HG03432 (cell line): ENCODE measurements around the gene OR3A1.
"Not testable (repeated sequence)": the region's sequence is repeated elsewhere in the genome, so short reads cannot be mapped to it uniquely, and the experiment has no call there.

ENCODE experiments used
- ATAC-seq: cut with Tn5 transposase; IDR thresholded peaks from one replicate; pipeline ENCODE4 v1.9.1; 2021; ENCODE audit warnings: mild to moderate bottlenecking, moderate library complexity; ENCODE audit not compliant: unreplicated experiment

The OR3A1 gene, protein sequence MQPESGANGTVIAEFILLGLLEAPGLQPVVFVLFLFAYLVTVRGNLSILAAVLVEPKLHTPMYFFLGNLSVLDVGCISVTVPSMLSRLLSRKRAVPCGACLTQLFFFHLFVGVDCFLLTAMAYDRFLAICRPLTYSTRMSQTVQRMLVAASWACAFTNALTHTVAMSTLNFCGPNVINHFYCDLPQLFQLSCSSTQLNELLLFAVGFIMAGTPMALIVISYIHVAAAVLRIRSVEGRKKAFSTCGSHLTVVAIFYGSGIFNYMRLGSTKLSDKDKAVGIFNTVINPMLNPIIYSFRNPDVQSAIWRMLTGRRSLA

DNA sequence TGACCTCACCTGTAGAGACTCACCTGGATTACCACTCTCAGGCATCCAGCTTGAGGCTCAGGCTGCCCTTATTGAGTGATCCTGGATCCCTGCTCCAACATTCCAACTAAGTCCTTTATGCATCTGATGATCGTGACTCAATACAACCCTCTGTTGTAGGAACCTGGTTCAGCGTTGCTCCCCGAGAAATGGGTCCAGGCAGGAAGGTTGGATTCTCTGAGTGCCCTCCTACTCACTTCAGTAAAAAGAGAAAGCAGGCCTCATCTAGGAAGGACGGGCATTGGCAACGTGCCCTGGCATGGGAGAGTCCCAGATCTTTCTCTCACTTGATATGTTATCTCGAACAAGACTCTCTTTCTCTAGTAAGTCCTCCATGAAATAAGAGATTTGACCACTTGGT, at the start of gene OR3A1:
Gene OR3A1 (minus strand): TSS at position 101 of the 400 bp plus-strand sequence. CDS start 5,778 bp downstream, outside the sequence.
- no peak for ATAC-seq

DNA sequence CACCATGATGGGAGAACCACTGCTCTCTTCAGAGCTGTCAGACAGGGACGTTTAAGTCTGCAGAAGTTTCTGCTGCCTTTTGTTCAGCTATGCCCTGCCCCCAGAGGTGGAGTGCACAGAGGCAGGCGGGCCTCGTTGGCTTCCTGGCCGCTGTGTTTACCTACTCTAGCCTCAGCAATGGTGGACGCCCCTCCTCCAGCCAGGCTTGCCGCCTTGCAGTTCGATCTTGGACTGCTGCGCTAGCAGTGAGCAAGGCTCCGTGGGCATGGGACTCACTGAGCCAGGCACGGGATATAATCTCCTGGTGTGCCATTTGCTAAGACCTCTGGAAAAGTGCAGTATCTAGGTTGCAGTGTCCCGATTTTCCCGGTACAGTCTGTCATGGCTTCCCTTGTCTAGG, 44.6 kb upstream of the OR3A1 start:
- ATAC-seq: not testable (repeated sequence)

DNA sequence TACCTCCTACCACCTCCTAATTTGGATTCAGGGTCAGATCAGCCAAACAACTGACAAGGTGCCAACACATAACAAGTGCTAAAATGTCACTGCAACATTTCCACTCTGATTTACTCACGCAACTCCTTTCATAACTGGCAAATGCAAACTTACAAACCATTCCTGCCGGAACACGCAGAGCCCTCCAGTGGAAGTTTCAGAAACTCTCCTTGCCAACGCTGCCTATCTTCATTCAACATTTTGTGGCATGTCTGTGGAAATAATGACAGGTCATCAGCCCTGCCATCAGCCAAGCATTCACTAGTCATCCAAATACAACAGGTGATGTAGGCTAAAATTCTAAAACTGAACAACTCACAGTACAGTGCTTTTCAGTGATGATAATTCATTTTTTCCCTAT, 37.7 kb upstream of the OR3A1 start:
- ATAC-seq: no peak

DNA sequence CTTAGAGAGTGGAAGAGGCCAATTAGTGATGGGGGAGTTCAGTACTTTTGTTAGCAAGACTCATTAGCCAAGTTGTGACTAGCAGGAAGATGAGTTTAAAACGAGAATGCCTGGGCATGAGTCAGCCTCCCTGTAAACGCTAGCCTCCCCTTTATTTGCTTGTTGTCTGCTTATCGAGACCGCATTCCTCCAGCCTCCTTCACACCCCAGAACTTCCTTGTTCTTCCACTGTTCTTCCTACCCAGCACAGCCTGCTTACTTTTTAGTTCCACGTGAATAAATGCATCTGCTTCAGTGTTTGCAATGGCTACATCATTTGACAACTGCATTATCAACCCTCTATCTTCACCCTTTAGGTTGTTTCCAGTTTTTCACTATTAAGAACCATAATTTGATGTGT, 20.2 kb upstream of the OR3A1 start:
- no peak for ATAC-seq

DNA sequence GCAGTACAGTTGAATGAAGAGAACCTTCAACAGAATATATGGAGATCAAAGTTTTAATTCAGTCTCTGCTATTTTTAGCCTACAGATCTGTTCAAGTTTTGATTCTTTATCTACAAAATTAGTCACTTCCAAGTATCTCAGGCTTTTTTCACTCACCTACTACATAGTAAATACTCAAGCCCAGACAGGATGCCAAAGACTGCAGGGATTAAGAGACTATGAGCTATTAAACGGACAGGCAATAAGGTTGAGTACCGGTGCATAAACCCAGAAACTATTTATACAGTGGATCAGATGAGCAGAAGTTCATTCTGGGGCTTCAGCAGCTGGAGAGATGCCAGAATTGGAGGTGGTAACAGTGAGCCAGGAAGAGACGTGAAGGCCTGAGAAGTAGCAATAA, 18.7 kb upstream of the OR3A1 start:
- no peak for ATAC-seq

DNA sequence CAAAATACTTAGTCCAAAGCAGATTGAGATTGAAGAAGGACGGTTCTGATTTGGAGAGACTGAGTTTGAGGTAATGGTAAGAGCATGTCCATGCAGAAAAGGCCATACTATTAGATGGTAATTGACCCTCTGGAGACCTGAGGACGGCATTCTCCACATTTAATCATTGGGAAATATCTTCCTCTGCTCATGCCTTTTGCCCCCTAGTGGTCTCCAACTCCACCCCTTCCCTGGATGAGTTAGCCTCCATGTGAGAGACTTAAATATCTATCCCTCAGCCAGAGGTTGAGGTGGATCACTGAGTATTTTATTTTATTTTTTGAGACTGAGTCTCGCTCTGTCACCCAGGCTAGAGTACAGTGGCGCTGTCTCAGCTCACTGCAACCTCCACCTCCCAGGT, 10.4 kb upstream of the OR3A1 start:
- no peak for ATAC-seq

DNA sequence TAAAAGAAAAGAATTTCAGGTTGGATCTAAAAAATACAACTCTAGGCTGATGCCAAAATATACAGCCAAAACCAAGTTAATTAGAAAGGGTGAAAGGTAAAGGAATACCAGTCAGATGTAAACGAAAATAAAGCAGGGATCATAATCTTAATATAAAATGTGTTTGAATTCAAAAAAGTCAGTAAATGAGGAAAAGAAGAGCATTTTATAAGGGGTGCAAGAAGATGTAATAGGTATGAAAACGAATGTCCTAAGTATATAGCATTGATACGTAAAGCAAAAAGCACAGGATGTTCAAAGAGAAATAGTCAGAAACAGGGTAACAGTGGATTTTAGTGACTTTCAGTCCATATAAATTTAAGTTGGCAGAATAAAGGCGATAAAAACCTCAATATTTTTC, 2.5 kb downstream of the OR3A1 start:
- ATAC-seq: no peak

DNA sequence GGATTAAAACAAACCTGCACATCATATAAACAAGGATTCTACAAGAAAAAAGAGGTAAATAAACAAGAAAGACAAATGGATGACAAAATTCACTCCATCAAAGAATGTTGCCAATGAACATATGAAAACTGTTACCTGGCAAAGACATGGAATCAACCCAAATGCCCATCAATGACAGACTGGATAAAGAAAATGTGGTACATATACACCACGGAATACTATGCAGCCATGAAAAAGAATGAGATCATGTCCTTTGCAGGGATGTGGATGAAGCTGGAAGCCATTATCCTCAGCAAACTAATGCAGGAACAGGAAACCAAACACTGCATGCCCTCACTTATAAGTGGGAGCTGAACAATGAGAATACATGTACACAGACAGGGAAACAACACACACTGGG, 4.6 kb downstream of the OR3A1 start:
- not testable (repeated sequence) for ATAC-seq

DNA sequence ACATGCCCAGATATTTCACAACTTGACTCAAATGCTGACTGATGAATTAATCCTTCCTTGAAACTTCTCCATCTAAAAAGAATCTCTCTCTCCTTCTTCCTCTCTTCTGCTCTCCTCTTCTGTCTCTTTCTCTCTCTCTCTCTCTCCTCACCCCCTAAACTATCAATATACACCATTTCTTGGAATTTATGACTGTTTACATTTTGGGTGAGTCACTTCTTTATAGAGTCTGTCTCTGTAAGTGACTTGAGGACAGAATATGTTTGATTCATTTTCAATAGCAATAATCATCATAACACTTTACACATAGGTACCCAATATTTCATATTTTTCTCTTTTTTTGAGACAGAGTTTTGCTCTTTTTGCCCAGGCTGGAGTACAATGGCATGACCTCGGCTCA, 15.3 kb downstream of the OR3A1 start:
- no peak for ATAC-seq

DNA sequence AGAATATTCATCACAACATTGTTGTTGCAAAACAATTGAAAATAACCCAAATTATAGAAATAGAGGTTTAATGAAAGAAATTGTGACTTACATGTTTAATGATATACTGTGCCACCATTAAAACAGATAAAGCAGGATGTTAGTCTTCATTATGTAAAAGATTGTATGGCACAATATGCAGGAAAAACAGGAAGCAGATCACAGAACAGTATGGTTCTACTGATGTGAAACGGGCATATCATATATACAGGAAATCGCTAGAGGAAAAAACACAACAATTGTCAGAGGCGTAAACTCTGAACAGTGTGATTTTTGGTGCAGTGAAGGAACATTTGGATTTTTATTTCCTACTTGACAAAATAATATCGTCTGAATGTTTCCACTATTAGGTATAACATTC, 22.0 kb downstream of the OR3A1 start:
- no peak for ATAC-seq

DNA sequence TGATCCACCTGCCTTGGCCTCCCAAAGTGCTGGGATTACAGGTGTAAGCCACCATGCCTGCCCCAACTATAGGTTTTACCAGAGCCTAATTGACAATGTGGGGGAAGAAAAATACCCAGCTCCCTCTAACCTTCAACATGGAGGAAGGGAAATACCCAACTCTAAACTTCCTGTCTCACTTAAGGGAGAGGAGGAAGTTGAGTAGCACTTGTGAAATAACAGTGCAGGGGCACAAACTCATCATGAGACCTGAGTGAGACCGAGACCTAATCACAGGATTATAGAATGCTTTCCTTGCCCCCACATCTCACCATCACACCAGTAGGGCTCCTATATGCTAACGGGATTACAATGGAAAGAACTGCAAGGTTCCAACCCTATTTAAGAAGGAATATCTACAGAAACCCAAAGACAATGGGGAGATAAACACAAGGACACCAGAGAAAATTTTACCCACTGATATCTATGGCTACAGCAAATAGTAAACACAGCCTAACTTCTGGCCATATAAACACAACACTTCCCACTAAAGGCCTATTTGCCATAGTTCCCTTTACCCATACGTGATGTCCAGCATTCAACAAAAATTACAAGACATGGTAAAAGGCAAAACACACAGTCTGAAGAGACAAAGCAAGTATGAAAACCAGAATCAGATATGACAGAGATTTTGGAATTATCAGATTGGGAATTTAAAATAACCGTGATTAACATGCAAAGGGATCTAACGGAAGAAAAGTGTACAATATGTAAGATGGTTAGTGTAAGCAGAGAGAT, 26.9 kb downstream of the OR3A1 start:
- no peak for ATAC-seq

DNA sequence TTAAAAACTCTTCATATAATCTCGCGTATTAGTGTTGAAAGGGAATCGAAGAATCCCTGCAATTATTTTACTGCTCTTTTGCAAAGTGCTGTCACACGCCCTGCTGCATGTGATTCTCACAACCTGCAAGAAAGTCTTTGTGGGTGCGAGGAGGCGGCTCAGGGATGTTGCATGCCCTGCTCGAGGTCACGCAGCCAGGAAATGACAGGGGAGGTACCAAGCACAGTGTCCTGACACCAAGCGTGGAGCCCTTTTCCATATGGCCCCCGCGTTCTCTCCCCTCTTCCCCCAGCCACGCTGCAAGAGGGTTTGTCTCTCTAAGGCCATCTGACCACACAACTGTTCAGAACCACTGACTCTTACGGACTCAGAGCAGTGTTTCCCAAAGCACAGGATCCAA, 37.6 kb downstream of the OR3A1 start:
- no peak for ATAC-seq

DNA sequence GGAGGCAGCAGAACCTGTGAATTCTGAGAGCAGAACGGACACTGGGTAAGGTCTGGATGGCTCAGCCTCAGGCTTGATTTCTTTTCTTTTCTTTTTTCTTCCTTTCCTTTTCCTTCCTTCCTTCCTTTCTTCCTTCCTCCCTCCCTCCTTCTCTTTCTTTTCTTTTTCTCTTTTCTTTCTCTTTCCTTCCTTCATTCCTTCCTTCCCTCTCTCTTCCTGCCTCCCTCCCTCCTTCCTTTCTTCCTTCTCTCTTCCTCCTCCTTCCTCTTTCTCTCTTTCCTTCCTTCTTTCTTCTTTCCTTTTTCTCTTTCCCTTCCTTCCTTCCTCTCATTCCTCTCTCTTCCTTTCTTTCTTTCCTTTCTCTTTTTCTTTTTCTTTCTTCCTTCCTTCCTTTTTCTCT, 38.0 kb downstream of the OR3A1 start:
- no peak for ATAC-seq

DNA sequence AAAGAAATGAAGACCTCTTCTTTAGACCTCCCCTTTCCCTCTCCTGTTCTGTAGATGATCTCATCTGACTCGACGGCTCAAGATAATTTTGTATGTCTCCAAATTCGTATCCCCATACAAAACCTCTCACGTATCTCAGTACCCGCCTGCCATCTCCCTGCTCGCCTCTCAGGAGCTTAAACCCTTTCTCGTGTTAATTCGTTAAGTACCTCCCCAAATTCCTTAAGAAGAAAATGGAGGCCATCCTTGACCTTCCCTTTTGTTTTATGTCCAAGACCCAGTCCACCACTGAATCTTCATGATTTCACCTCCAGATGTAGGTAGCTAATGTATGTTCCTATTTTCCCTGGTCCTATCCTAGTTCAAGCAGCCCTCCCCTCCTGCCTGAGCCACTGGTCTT, 41.6 kb downstream of the OR3A1 start:
- no peak for ATAC-seq

DNA sequence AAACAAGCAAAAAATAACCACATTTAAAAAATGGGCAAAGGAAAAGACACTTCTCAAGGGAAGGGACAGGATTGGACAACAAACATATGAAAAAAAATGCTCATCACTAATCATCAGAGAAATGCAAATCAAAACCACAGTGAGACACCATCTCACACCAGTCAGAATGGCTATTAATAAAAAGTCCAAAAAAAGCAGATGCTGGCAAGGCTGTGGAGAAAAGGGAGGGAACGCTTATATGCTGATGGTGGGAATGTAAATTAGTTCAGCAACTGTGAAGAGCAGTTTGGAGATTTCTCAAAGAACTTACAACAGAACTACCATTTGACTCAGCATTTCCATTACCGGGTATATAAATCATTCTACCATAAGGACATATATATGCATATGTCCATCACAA, 49.1 kb downstream of the OR3A1 start:
- not testable (repeated sequence) for ATAC-seq

DNA sequence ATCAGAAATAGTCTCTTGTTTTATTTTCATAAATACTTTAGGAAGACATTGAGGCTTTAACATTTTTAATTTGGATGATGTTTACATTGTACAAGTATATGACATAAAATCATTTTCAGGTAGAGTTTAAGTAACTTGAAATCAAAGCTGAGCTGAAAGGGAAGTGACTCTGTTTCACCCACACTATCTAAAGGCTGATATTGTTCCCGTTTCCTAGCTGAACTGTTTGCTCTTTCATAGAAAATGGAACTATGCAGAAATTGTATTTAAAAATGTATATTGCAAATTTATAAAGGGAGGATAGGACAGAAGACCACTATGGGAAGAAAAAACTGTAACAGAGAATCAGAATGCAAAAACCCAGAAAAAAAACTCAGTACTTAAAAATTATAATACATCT, 53.3 kb downstream of the OR3A1 start:
- not testable (repeated sequence) for ATAC-seq

DNA sequence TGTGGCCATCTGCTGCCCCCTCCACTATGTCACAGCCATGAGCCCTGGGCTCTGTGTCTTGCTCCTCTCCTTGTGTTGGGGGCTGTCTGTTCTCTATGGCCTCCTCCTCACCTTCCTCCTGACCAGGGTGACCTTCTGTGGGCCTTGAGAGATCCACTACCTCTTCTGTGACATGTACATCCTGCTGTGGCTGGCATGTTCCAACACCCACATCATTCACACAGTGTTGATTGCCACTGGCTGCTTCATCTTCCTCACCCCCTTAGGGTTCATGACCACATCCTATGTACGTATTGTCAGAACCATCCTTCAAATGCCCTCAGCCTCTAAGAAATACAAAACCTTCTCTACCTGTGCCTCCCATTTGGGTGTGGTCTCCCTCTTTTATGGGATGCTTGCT, 57.1 kb downstream of the OR3A1 start:
- not testable (repeated sequence) for ATAC-seq
